ENCODE data around the gene DCX. TPM values are rescaled to one million over a fixed set of nuclear protein-coding genes. Genes with fewer than 3 reads are reported as not detected.

The DCX gene
- total RNA-seq, 1 donor from 2014 or later = 0.26 TPM

- H3K4me3 Mint-ChIP-seq (ENCODE audit: unreplicated experiment) = no peak overlapping the region
- no peaks in the 10 kb centered on the region for H3K36me3 Mint-ChIP-seq (ENCODE audit: low read depth, unreplicated experiment)
- H3K4me1 Mint-ChIP-seq (ENCODE audit: unreplicated experiment) = no peaks in the 10 kb centered on the region
- no peak for TF ChIP-seq CTCF (IDR thresholded peaks at IDR 0.05; ENCODE audit: unreplicated experiment)
- H3K9me3 Mint-ChIP-seq (ENCODE audit: unreplicated experiment) = no peaks in the 10 kb centered on the region
- no peak overlapping the region for H3K27ac Mint-ChIP-seq (ENCODE audit: unreplicated experiment)
- H3K27me3 Mint-ChIP-seq (ENCODE audit: unreplicated experiment) = no peaks in the 10 kb centered on the region
- DNase-seq (ENCODE audit: low spot score) = no peak
Measured at GRCh38 chrX:111394569-111394968, 17.4 kb downstream of the DCX start.

- no peak for TF ChIP-seq CTCF (IDR thresholded peaks at IDR 0.05; ENCODE audit: unreplicated experiment)
- Mint-ChIP-seq H3K36me3 (ENCODE audit: low read depth, unreplicated experiment) (no peaks in the 10 kb centered on the region), H3K4me1 (ENCODE audit: unreplicated experiment) (no peaks in the 10 kb centered on the region), H3K27ac (ENCODE audit: unreplicated experiment) (no peak overlapping the region), H3K9me3 (ENCODE audit: unreplicated experiment) (no peaks in the 10 kb centered on the region), H3K27me3 (ENCODE audit: unreplicated experiment) (no peaks in the 10 kb centered on the region), H3K4me3 (ENCODE audit: unreplicated experiment) (no peak overlapping the region)
- DNase-seq (ENCODE audit: low spot score) = no peak
Measured at GRCh38 chrX:111387470-111388070, 24.4 kb downstream of the DCX start.

- no peak overlapping the region for H3K4me3 Mint-ChIP-seq (ENCODE audit: unreplicated experiment)
- H3K36me3 Mint-ChIP-seq (ENCODE audit: low read depth, unreplicated experiment) = no peaks in the 10 kb centered on the region
- H3K4me1 Mint-ChIP-seq (ENCODE audit: unreplicated experiment) = no peaks in the 10 kb centered on the region
- no peak for DNase-seq (ENCODE audit: low spot score)
- H3K27me3 Mint-ChIP-seq (ENCODE audit: unreplicated experiment) = no peaks in the 10 kb centered on the region
- no peak for TF ChIP-seq CTCF (IDR thresholded peaks at IDR 0.05; ENCODE audit: unreplicated experiment)
- no peak overlapping the region for H3K27ac Mint-ChIP-seq (ENCODE audit: unreplicated experiment)
- H3K9me3 Mint-ChIP-seq (ENCODE audit: unreplicated experiment) = no peaks in the 10 kb centered on the region
Measured at GRCh38 chrX:111386615-111387233, 25.3 kb downstream of the DCX start.

- no peaks in the 10 kb centered on the region for H3K9me3 Mint-ChIP-seq (ENCODE audit: unreplicated experiment)
- DNase-seq (ENCODE audit: low spot score) = no peak
- no peaks in the 10 kb centered on the region for H3K27me3 Mint-ChIP-seq (ENCODE audit: unreplicated experiment)
- no peaks in the 10 kb centered on the region for H3K36me3 Mint-ChIP-seq (ENCODE audit: low read depth, unreplicated experiment)
- H3K4me3 Mint-ChIP-seq (ENCODE audit: unreplicated experiment) = no peak overlapping the region
- H3K27ac Mint-ChIP-seq (ENCODE audit: unreplicated experiment) = no peak overlapping the region
- no peaks in the 10 kb centered on the region for H3K4me1 Mint-ChIP-seq (ENCODE audit: unreplicated experiment)
- TF ChIP-seq CTCF (IDR thresholded peaks at IDR 0.05; ENCODE audit: unreplicated experiment) = no peak
Measured at GRCh38 chrX:111386077-111386476, 25.9 kb downstream of the DCX start.

DNA sequence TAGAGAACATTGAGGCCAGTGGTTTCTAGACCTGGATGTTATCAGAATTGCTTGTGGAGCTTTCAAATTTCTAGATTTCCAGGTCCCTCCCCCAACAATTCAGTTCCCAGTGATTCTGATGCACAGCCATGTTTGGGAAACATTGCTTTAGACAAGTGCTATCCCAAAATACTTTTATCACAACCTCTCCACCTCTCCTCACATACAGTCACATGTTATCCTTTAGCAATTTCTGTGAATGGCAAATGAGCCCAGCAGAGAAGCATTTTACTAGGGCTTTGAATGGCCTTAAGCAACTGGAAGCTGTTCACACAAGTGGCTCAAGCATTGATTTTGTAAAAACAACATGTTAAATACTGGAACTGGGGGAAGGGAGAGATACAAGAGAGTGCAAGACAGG lies 29.7 kb downstream of the DCX start:
- no peak for TF ChIP-seq CTCF (IDR thresholded peaks at IDR 0.05; ENCODE audit: unreplicated experiment)
- H3K4me1 Mint-ChIP-seq (ENCODE audit: unreplicated experiment) = no peaks in the 10 kb centered on the region
- H3K27me3 Mint-ChIP-seq (ENCODE audit: unreplicated experiment) = no peaks in the 10 kb centered on the region
- DNase-seq (ENCODE audit: low spot score) = no peak
- no peak overlapping the region for H3K27ac Mint-ChIP-seq (ENCODE audit: unreplicated experiment)
- no peak overlapping the region for H3K4me3 Mint-ChIP-seq (ENCODE audit: unreplicated experiment)
- no peaks in the 10 kb centered on the region for H3K9me3 Mint-ChIP-seq (ENCODE audit: unreplicated experiment)
- no peaks in the 10 kb centered on the region for H3K36me3 Mint-ChIP-seq (ENCODE audit: low read depth, unreplicated experiment)
